Activated T-helper 1 cell treated with anti-CD3 and anti-CD28 coated beads, Interleukin-12 subunit alpha, Interleukin-12 subunit beta, Interleukin-2, Interleukin-4 antibody, amounts not matched to agents 30 ng/mL and 10 ng/mL and 1 ng/mL, durations not matched to agents 14 hours and 24 hours and 36 hours (primary cell): ENCODE results near the gene HEYL. TPM values are rescaled to one million over a fixed set of nuclear protein-coding genes. Genes with fewer than 3 reads are reported as not detected.

Experiments
- DNase-seq: peaks from one replicate; pipeline ENCODE4 v3.0.0; 2021; ENCODE audit warnings: low spot score
- H3K27ac Mint-ChIP-seq: one replicate; pipeline ENCODE4 v1.8.0; 2021; ENCODE audit warnings: mild to moderate bottlenecking, mixed read lengths
- H3K27me3 Mint-ChIP-seq: one replicate; pipeline ENCODE4 v1.8.0; 2022; ENCODE audit warnings: mild to moderate bottlenecking, moderate library complexity, mixed read lengths; ENCODE audit not compliant: insufficient read depth
- H3K36me3 Mint-ChIP-seq: one replicate; pipeline ENCODE4 v1.8.0; 2021; ENCODE audit warnings: low read depth, mixed read lengths
- H3K4me1 Mint-ChIP-seq: one replicate; pipeline ENCODE4 v1.8.0; 2021; ENCODE audit warnings: low read depth, mixed read lengths
- H3K4me3 Mint-ChIP-seq: one replicate; pipeline ENCODE4 v1.8.0; 2021; ENCODE audit warnings: mild to moderate bottlenecking, moderate library complexity, mixed read lengths
- H3K9me3 Mint-ChIP-seq: one replicate; pipeline ENCODE4 v1.8.0; 2021; ENCODE audit warnings: mixed read lengths
- intact Hi-C: fragments of 100-400 bp; cut with micrococcal nuclease; formaldehyde crosslinking; loops from one replicate; pipeline ENCODE4 v1.15.1; 2024
- total RNA-seq: library from RNA; stranded (reverse); gene quantifications from 2 replicates; pipeline ENCODE4 v1.2.3, GENCODE V29; 2022

The HEYL gene
- total RNA-seq, 1 donor from 2014 or later, result 0.10 TPM

- no peaks in the 10 kb centered on the region for H3K9me3 Mint-ChIP-seq
- peaks cover 2% of the 10 kb centered on the region for H3K27me3 Mint-ChIP-seq
- DNase-seq, result no peak
- no peak overlapping the region for H3K4me3 Mint-ChIP-seq
- H3K27ac Mint-ChIP-seq, result no peak overlapping the region
- H3K4me1 Mint-ChIP-seq, result no peaks in the 10 kb centered on the region
- no peaks in the 10 kb centered on the region for H3K36me3 Mint-ChIP-seq
- intact Hi-C loops, result no loop called here
These were observed 7.0 kb upstream of the HEYL start for GRCh38 chr1:39646232-39647081.

- no peak for DNase-seq
- Mint-ChIP-seq H3K27me3 (peaks cover 8% of the 10 kb centered on the region), H3K4me3 (no peak overlapping the region), H3K36me3 (no peaks in the 10 kb centered on the region), H3K27ac (no peak overlapping the region), H3K9me3 (no peaks in the 10 kb centered on the region), H3K4me1 (no peaks in the 10 kb centered on the region)
- intact Hi-C loops, result no loop called here
These were observed 6.1 kb upstream of the HEYL start for GRCh38 chr1:39645411-39646043.

- Mint-ChIP-seq H3K36me3 (no peaks in the 10 kb centered on the region), H3K27me3 (peaks cover 9% of the 10 kb centered on the region), H3K4me3 (no peak overlapping the region), H3K4me1 (no peaks in the 10 kb centered on the region), H3K27ac (no peak overlapping the region), H3K9me3 (no peaks in the 10 kb centered on the region)
- no peak for DNase-seq
- intact Hi-C loops, result no loop called here
These were observed 4.3 kb upstream of the HEYL start for GRCh38 chr1:39643705-39644104.

GRCh38 chr1:39642796-39643195 lies 3.4 kb upstream of the HEYL start:
- no peak overlapping the region for H3K27ac Mint-ChIP-seq
- H3K27me3 Mint-ChIP-seq, result peaks cover 16% of the 10 kb centered on the region
- DNase-seq, result no peak
- H3K4me1 Mint-ChIP-seq, result no peaks in the 10 kb centered on the region
- no peaks in the 10 kb centered on the region for H3K9me3 Mint-ChIP-seq
- no peak overlapping the region for H3K4me3 Mint-ChIP-seq
- intact Hi-C loops, result no loop called here
- H3K36me3 Mint-ChIP-seq, result no peaks in the 10 kb centered on the region

GRCh38 chr1:39640861-39641260 lies 1.4 kb upstream of the HEYL start:
- Mint-ChIP-seq H3K36me3 (no peaks in the 10 kb centered on the region), H3K27ac (no peak overlapping the region), H3K4me1 (no peaks in the 10 kb centered on the region), H3K9me3 (no peaks in the 10 kb centered on the region), H3K4me3 (no peak overlapping the region), H3K27me3 (peaks cover 25% of the 10 kb centered on the region)
- intact Hi-C loops, result no loop called here
- no peak for DNase-seq

- intact Hi-C loops, result no loop called here
- Mint-ChIP-seq H3K9me3 (no peaks in the 10 kb centered on the region), H3K27ac (no peak overlapping the region), H3K4me3 (peak overlapping the region; percentile 45), H3K36me3 (no peaks in the 10 kb centered on the region), H3K4me1 (no peaks in the 10 kb centered on the region), H3K27me3 (peaks cover 30% of the 10 kb centered on the region)
- DNase-seq, result no peak
These were observed 508 bp downstream of the HEYL start for GRCh38 chr1:39638965-39639304.

GRCh38 chr1:39637361-39637760 lies 2.1 kb downstream of the HEYL start:
- H3K27ac Mint-ChIP-seq, result no peak overlapping the region
- no peaks in the 10 kb centered on the region for H3K36me3 Mint-ChIP-seq

GRCh38 chr1:39635871-39636210 lies 3.6 kb downstream of the HEYL start:
- Mint-ChIP-seq H3K4me3 (no peak overlapping the region), H3K36me3 (no peaks in the 10 kb centered on the region), H3K27me3 (peaks cover 25% of the 10 kb centered on the region), H3K9me3 (no peaks in the 10 kb centered on the region), H3K27ac (no peak overlapping the region), H3K4me1 (peaks cover 6% of the 10 kb centered on the region)
- intact Hi-C loops, result no loop called here
- DNase-seq, result no peak

More at GRCh38 chr1:39637361-39637760, 2.1 kb downstream of the HEYL start:
- no peak overlapping the region for H3K4me3 Mint-ChIP-seq
- intact Hi-C loops, result no loop called here
- H3K4me1 Mint-ChIP-seq, result no peaks in the 10 kb centered on the region
- H3K9me3 Mint-ChIP-seq, result no peaks in the 10 kb centered on the region
- no peak for DNase-seq
- H3K27me3 Mint-ChIP-seq, result peaks cover 28% of the 10 kb centered on the region

- peaks cover 6% of the 10 kb centered on the region for H3K4me1 Mint-ChIP-seq
- H3K27me3 Mint-ChIP-seq, result peaks cover 23% of the 10 kb centered on the region
- no peak for DNase-seq
- H3K27ac Mint-ChIP-seq, result no peak overlapping the region
- no peak overlapping the region for H3K4me3 Mint-ChIP-seq
- H3K9me3 Mint-ChIP-seq, result no peaks in the 10 kb centered on the region
- intact Hi-C loops, result no loop called here
- no peaks in the 10 kb centered on the region for H3K36me3 Mint-ChIP-seq
These were observed 4.1 kb downstream of the HEYL start for GRCh38 chr1:39635205-39635870.

- Mint-ChIP-seq H3K36me3 (no peaks in the 10 kb centered on the region), H3K9me3 (no peaks in the 10 kb centered on the region), H3K4me1 (peaks cover 6% of the 10 kb centered on the region), H3K4me3 (no peak overlapping the region), H3K27me3 (peaks cover 20% of the 10 kb centered on the region), H3K27ac (no peak overlapping the region)
- no peak for DNase-seq
- intact Hi-C loops, result no loop called here
These were observed 6.0 kb downstream of the HEYL start for GRCh38 chr1:39633422-39633821.

- no peak for DNase-seq
- Mint-ChIP-seq H3K36me3 (no peaks in the 10 kb centered on the region), H3K4me3 (no peak overlapping the region), H3K4me1 (peaks cover 6% of the 10 kb centered on the region), H3K27me3 (peaks cover 16% of the 10 kb centered on the region), H3K27ac (no peak overlapping the region), H3K9me3 (no peaks in the 10 kb centered on the region)
- intact Hi-C loops, result no loop called here
These were observed 6.6 kb downstream of the HEYL start for GRCh38 chr1:39632682-39633417.

GRCh38 chr1:39632323-39632681 lies 7.1 kb downstream of the HEYL start:
- DNase-seq, result no peak
- Mint-ChIP-seq H3K36me3 (no peaks in the 10 kb centered on the region), H3K9me3 (no peaks in the 10 kb centered on the region), H3K4me3 (no peak overlapping the region), H3K27me3 (peaks cover 15% of the 10 kb centered on the region), H3K27ac (no peak overlapping the region), H3K4me1 (peaks cover 6% of the 10 kb centered on the region)
- intact Hi-C loops, result no loop called here
